ENCODE results near the gene ZRANB3.

DNA sequence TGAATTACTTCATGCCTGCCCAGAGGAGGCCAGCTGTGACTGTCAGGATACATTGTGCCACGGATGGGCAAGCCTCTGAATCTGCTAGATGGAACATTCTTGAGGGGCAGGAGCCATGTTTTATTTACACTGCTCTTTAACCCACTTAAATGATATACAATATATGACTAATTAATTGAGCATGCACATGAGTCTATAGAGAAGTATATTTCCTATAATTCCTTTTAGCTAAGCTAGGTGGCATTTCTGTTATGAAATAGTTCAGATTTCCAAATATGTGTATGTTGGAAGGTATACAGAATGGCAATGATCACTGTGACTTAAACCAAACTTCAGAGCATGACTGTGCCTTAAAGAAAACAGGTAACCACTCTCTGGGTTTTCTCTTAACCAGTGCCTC is 347.2 kb downstream of the ZRANB3 start:
- TF ChIP-seq, protein P1, sequence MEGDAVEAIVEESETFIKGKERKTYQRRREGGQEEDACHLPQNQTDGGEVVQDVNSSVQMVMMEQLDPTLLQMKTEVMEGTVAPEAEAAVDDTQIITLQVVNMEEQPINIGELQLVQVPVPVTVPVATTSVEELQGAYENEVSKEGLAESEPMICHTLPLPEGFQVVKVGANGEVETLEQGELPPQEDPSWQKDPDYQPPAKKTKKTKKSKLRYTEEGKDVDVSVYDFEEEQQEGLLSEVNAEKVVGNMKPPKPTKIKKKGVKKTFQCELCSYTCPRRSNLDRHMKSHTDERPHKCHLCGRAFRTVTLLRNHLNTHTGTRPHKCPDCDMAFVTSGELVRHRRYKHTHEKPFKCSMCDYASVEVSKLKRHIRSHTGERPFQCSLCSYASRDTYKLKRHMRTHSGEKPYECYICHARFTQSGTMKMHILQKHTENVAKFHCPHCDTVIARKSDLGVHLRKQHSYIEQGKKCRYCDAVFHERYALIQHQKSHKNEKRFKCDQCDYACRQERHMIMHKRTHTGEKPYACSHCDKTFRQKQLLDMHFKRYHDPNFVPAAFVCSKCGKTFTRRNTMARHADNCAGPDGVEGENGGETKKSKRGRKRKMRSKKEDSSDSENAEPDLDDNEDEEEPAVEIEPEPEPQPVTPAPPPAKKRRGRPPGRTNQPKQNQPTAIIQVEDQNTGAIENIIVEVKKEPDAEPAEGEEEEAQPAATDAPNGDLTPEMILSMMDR (IDR thresholded peaks at IDR 0.05) = no peak
- TF ChIP-seq EP300 (IDR thresholded peaks at IDR 0.05) (no peak), POLR2AphosphoS5 (IDR thresholded peaks at IDR 0.05) (no peak)
